H1 (cell line): ENCODE measurements around the gene MIDN. TPM values are rescaled to one million over a fixed set of nuclear protein-coding genes. Genes with fewer than 3 reads are reported as not detected.
A peak's percentile ranks its signal among the peaks of the same experiment; 100 is the strongest.

Experiments
- CTCF ChIA-PET: fragments of 300-600 bp; sonication (Branson Sonifier 250); formaldehyde crosslinking; loops from one replicate; lab custom pipeline; 2021; ENCODE audit not compliant: partially characterized antibody; lab: Charles Lee
- POLR2A ChIA-PET: fragments of 300-600 bp; sonication (Branson Sonifier 250); formaldehyde crosslinking; loops from one replicate; lab custom pipeline; 2021; ENCODE audit warnings: inconsistent platforms; ENCODE audit not compliant: partially characterized antibody; lab: Charles Lee
- DNase-seq, 2 experiments: peaks; one replicate each; pipeline versions ENCODE4 v3.0.0 to v3.0.0-alpha.2; 2010 to 2022; ENCODE audit warnings: low spot score in 2 of 2, low read depth in 1 of 2, mixed read lengths in 1 of 2
- FAIRE-seq: peaks from 2 replicates; lab custom pipeline; 2011; peaks lifted over from hg19 to GRCh38; lab: Jason Lieb, UNC
- H2AFZ ChIP-seq: 2 replicates; pipeline ENCODE4 v1.8.1; 2012; ENCODE audit warnings: low read length, inconsistent platforms
- H2AK5ac ChIP-seq: 2 replicates; pipeline ENCODE4 v1.6.1; 2013; ENCODE audit warnings: low read depth, low read length
- H2BK120ac ChIP-seq: replicated peaks from 2 replicates; pipeline ENCODE3; 2013; ENCODE audit warnings: low read depth, low read length, inconsistent platforms
- H2BK12ac ChIP-seq: 2 replicates; pipeline ENCODE4 v1.6.1; 2013; ENCODE audit warnings: low read depth, low read length
- H2BK15ac ChIP-seq: 2 replicates; pipeline ENCODE4 v1.6.1; 2013; ENCODE audit warnings: low read length
- H2BK20ac ChIP-seq: 2 replicates; pipeline ENCODE4 v1.6.1; 2013; ENCODE audit warnings: low read length
- H2BK5ac ChIP-seq: 2 replicates; pipeline ENCODE4 v1.6.1; 2013; ENCODE audit warnings: low read depth, low read length
- H3K14ac ChIP-seq: 2 replicates; pipeline ENCODE4 v1.6.1; 2013; ENCODE audit warnings: inconsistent platforms; ENCODE audit not compliant: insufficient read length
- H3K18ac ChIP-seq: 2 replicates; pipeline ENCODE4 v1.6.1; 2013; ENCODE audit warnings: low read length; ENCODE audit errors: extremely low read depth
- H3K23ac ChIP-seq: 2 replicates; pipeline ENCODE4 v1.6.1; 2013; ENCODE audit warnings: inconsistent platforms; ENCODE audit not compliant: insufficient read length
- H3K23me2 ChIP-seq: 2 replicates; pipeline ENCODE4 v1.6.1; 2013; ENCODE audit warnings: low read depth, low read length
- H3K27ac ChIP-seq: 2 replicates; pipeline ENCODE4 v1.6.1; 2011; ENCODE audit warnings: low read depth, low read length, inconsistent platforms
- H3K27me3 ChIP-seq, 4 experiments: replicated peaks in 1 of 4; 1 replicate in 1 of 4; 2 replicates in 3 of 4; pipeline versions ENCODE4 v1.6.1 to v1.8.1; 2011 to 2013; ENCODE audit warnings: low read length in 3 of 4, mild to moderate bottlenecking in 3 of 4, inconsistent platforms in 2 of 4, mixed read lengths in 2 of 4, moderate library complexity in 1 of 4; ENCODE audit not compliant: control insufficient read depth in 3 of 4, insufficient read depth in 3 of 4; ENCODE audit errors: extremely low read depth in 1 of 4
- H3K36me3 ChIP-seq, 4 experiments: 2 replicates each; pipeline versions ENCODE4 v1.6.1 to v1.8.1; 2011 to 2013; ENCODE audit warnings: mild to moderate bottlenecking in 4 of 4, low read length in 3 of 4, moderate library complexity in 2 of 4, control low read depth in 1 of 4, inconsistent platforms in 1 of 4; ENCODE audit not compliant: insufficient read depth in 4 of 4, control insufficient read depth in 2 of 4
- H3K4ac ChIP-seq: replicated peaks from 2 replicates; pipeline ENCODE3; 2013; ENCODE audit warnings: low read length, low read depth, mixed read lengths, inconsistent platforms; ENCODE audit not compliant: insufficient read length
- H3K4me1 ChIP-seq, 4 experiments: replicated peaks in 1 of 4; 1 replicate in 1 of 4; 2 replicates in 3 of 4; pipeline versions ENCODE4 v1.6.1 to v1.8.1; 2011 to 2013; ENCODE audit warnings: low read length in 3 of 4, inconsistent platforms in 2 of 4, mixed read lengths in 1 of 4; ENCODE audit not compliant: insufficient read depth in 4 of 4, control insufficient read depth in 3 of 4
- H3K4me2 ChIP-seq, 2 experiments: 2 replicates each; pipeline versions ENCODE4 v1.6.1 to v1.8.1; 2011 to 2013; ENCODE audit warnings: low read depth in 2 of 2, low read length in 2 of 2, control low read depth in 1 of 2, inconsistent platforms in 1 of 2, mild to moderate bottlenecking in 1 of 2; ENCODE audit not compliant: insufficient read depth in 1 of 2
- H3K4me3 ChIP-seq, 4 experiments: fragments of 200-600, 300-600 bp in 1 of 4; sonication (generic), shearing (Covaris generic), sonication (Bioruptor Twin) in 1 of 4; 2 replicates each; pipeline versions ENCODE4 v1.5.1 to v1.8.1; 2011 to 2016; ENCODE audit warnings: low read length in 4 of 4, low read depth in 3 of 4, control low read depth in 2 of 4, inconsistent platforms in 2 of 4, mild to moderate bottlenecking in 2 of 4, mixed read lengths in 1 of 4, moderate library complexity in 1 of 4; ENCODE audit not compliant: insufficient read depth in 2 of 4; ENCODE audit errors: extremely low read depth in 1 of 4
- H3K56ac ChIP-seq: replicated peaks from 2 replicates; pipeline ENCODE3; 2013; ENCODE audit warnings: low read depth, mild to moderate bottlenecking, mixed read lengths, low read length, inconsistent platforms; ENCODE audit not compliant: insufficient read length
- H3K79me1 ChIP-seq: 2 replicates; pipeline ENCODE4 v1.6.1; 2013; ENCODE audit warnings: low read depth, low read length, control low read depth
- H3K79me2 ChIP-seq, 2 experiments: 2 replicates each; pipeline versions ENCODE4 v1.6.1 to v1.8.1; 2012 to 2013; ENCODE audit warnings: low read length in 2 of 2, mild to moderate bottlenecking in 2 of 2, inconsistent platforms in 1 of 2; ENCODE audit not compliant: insufficient read depth in 2 of 2, control insufficient read depth in 1 of 2
- H3K9ac ChIP-seq, 4 experiments: replicated peaks in 1 of 4; 1 replicate in 1 of 4; 2 replicates in 3 of 4; pipeline versions ENCODE4 v1.6.1 to v1.8.1; 2011 to 2013; ENCODE audit warnings: low read depth in 3 of 4, low read length in 3 of 4, control low read depth in 2 of 4, mild to moderate bottlenecking in 2 of 4, moderate library complexity in 2 of 4, inconsistent platforms in 1 of 4; ENCODE audit errors: extremely low read depth in 1 of 4
- H3K9me3 ChIP-seq, 2 experiments: 2 replicates each; pipeline versions ENCODE4 v1.6.1 to v1.8.1; 2012 to 2013; ENCODE audit warnings: mild to moderate bottlenecking in 2 of 2, moderate library complexity in 2 of 2, control low read depth in 1 of 2, inconsistent platforms in 1 of 2, low read depth in 1 of 2, low read length in 1 of 2, mixed read lengths in 1 of 2; ENCODE audit not compliant: insufficient read depth in 2 of 2
- H4K20me1 ChIP-seq, 2 experiments: replicated peaks in 1 of 2; 2 replicates each; pipeline versions ENCODE3 to v1.8.1; 2011 to 2013; ENCODE audit warnings: inconsistent platforms in 2 of 2, low read length in 2 of 2, mild to moderate bottlenecking in 1 of 2; ENCODE audit not compliant: insufficient read depth in 2 of 2, control insufficient read depth in 1 of 2
- H4K5ac ChIP-seq: 2 replicates; pipeline ENCODE4 v1.6.1; 2013; ENCODE audit warnings: low read length, low read depth, mixed read lengths, inconsistent platforms; ENCODE audit not compliant: insufficient read length
- H4K8ac ChIP-seq: 2 replicates; pipeline ENCODE4 v1.8.0; 2013; ENCODE audit warnings: mild to moderate bottlenecking, moderate library complexity, low read length, inconsistent platforms; ENCODE audit not compliant: insufficient read depth; ENCODE audit errors: extremely low read depth
- H4K91ac ChIP-seq: replicated peaks from 2 replicates; pipeline ENCODE3; 2013; ENCODE audit warnings: low read length, mixed read lengths, inconsistent platforms; ENCODE audit not compliant: insufficient read length
- E2F6 ChIP-seq: IDR thresholded peaks from 2 replicates; pipeline ENCODE4 v1.6.1; 2012; ENCODE audit warnings: inconsistent platforms
- EP300 ChIP-seq, 2 experiments: IDR thresholded peaks; 1 replicate in 1 of 2; 2 replicates in 1 of 2; pipeline ENCODE4 v1.6.1; 2011 to 2012; ENCODE audit warnings: low read depth in 2 of 2, low read length in 2 of 2, mild to moderate bottlenecking in 2 of 2, borderline replicate concordance in 1 of 2, inconsistent platforms in 1 of 2, moderate library complexity in 1 of 2
- EZH2 ChIP-seq: fragments of 200-600 bp; sonication (generic); IDR thresholded peaks from 2 replicates; pipeline ENCODE4 v1.7.1; 2012; ENCODE audit warnings: low read depth, mild to moderate bottlenecking, moderate library complexity, low read length, inconsistent platforms; ENCODE audit not compliant: severe bottlenecking
- JUND ChIP-seq: IDR thresholded peaks from 2 replicates; pipeline ENCODE4 v1.6.1; 2011; ENCODE audit warnings: mild to moderate bottlenecking, improper control_type of control experiment, low read length
- KDM4A ChIP-seq: IDR thresholded peaks from one replicate; pipeline ENCODE4 v1.7.1; 2012; ENCODE audit warnings: low read depth, mild to moderate bottlenecking, moderate library complexity, low read length, inconsistent platforms; ENCODE audit not compliant: severe bottlenecking
- MAFK ChIP-seq: IDR thresholded peaks from 2 replicates; pipeline ENCODE4 v1.6.1; 2012; ENCODE audit warnings: low read depth, mild to moderate bottlenecking, improper control_type of control experiment, low read length
- MAX ChIP-seq: IDR thresholded peaks from 2 replicates; pipeline ENCODE4 v1.6.1; 2012; ENCODE audit warnings: inconsistent platforms
- POLR2AphosphoS5 ChIP-seq: IDR thresholded peaks from 2 replicates; pipeline ENCODE4 v1.6.1; 2011; ENCODE audit warnings: low read depth, low read length
- RBBP5 ChIP-seq: IDR thresholded peaks from 2 replicates; pipeline ENCODE4 v1.7.1; 2012; ENCODE audit warnings: low read depth, mild to moderate bottlenecking, inconsistent platforms, low read length, moderate library complexity, borderline replicate concordance
- SIX5 ChIP-seq: IDR thresholded peaks from 2 replicates; pipeline ENCODE4 v1.6.1; 2011; ENCODE audit warnings: mild to moderate bottlenecking, low read depth, low read length
- SP4 ChIP-seq: IDR thresholded peaks from 2 replicates; pipeline ENCODE4 v1.6.1; 2012; ENCODE audit warnings: low read length, inconsistent platforms
- TAF1 ChIP-seq: IDR thresholded peaks from 2 replicates; pipeline ENCODE4 v1.6.1; 2011; ENCODE audit warnings: mild to moderate bottlenecking, low read depth, low read length
- TCF12 ChIP-seq: IDR thresholded peaks from 2 replicates; pipeline ENCODE4 v1.6.1; 2011; ENCODE audit warnings: low read depth, mild to moderate bottlenecking, low read length
- WGBS, 2 experiments: shearing (Covaris generic) in 1 of 2; methylation state at CpG; one replicate each; pipeline versions ENCODE4 v1.1.6 to v1.1.7; 2013 to 2015; ENCODE audit warnings: low lambda C conversion rate in 2 of 2, mixed read lengths in 2 of 2, inconsistent platforms in 1 of 2, low coverage in 1 of 2, missing lambda C conversion rate in 1 of 2; ENCODE audit not compliant: insufficient replicate concordance in 2 of 2, insufficient coverage in 1 of 2, insufficient read length in 1 of 2; ENCODE audit errors: extremely low coverage in 1 of 2, missing lambda C conversion rate in 1 of 2; 5-methylcytosine and 5-hydroxymethylcytosine counted together
- polyA plus RNA-seq, 7 experiments: library from polyadenylated mRNA; depleted of rRNA in 3 of 7; stranded (reverse) in 5 of 7; unstranded in 2 of 7; fragments of >200 nt in 5 of 7; fragments of 200-250 nt in 2 of 7; gene quantifications; 1 replicate in 5 of 7; 2 replicates in 1 of 7; 4 replicates in 1 of 7; pipeline versions ENCODE4 v1.2.1 to v1.2.3, GENCODE V29; 2011 to 2013; ENCODE audit warnings: missing spikeins in 2 of 7, mixed read lengths in 2 of 7
- total RNA-seq: library from RNA; stranded (reverse); fragmentation: NEBNext Ultra II Directional; extraction: Animal tissue kit (Norgen Biotek cat#: 25700); gene quantifications from 2 replicates; pipeline ENCODE4 v1.2.1, GENCODE V29; 2021

Gene MIDN
- total and polyA plus RNA-seq, 2 of the 8 experiments (the other 6 are each of a cell fraction or from before 2014, with no cell fraction given): 39.8 to 159 TPM

- peaks cover 3% of the 10 kb centered on the region; the same call in 1 of the 2 replicates for H3K23me2 ChIP-seq
- H2AFZ ChIP-seq: no peak overlapping the region
- no peak overlapping the region for H3K4me2 ChIP-seq
- H2BK15ac ChIP-seq: peak overlapping the region; percentile 99
- DNase-seq: no peak
- peaks cover 0 to 21% (median 12%) of the 10 kb centered on the region in 4 experiments; a peak in 5 of 7 replicates for H3K27me3 ChIP-seq
- H3K56ac ChIP-seq: no peak overlapping the region
- no peak overlapping the region; the same call in 1 of the 2 replicates for H3K18ac ChIP-seq
- H2BK5ac ChIP-seq: no peak overlapping the region
- no peak overlapping the region for H4K91ac ChIP-seq
- no peak overlapping the region for H3K4me3 ChIP-seq
- 88% methylated on average over 12 of the region's 12 CpGs; no CpG with 5 or more reads in 1 of the 2 experiments for WGBS, 2 experiments
- peak overlapping the region; percentile 89; the same call in 1 of the 2 replicates for H2BK12ac ChIP-seq
- peaks cover 0 to 20% (median 9%) of the 10 kb centered on the region in 4 experiments; a peak in 5 of 7 replicates for H3K4me1 ChIP-seq
- no peak overlapping the region for H3K23ac ChIP-seq
- H3K36me3 ChIP-seq: peaks cover 0 to 2% (median 0%) of the 10 kb centered on the region in 4 experiments; a peak in 1 of 8 replicates
- ChIA-PET POLR2A (interaction anchor here (0.9 to 3.7 kb wide), 14 partner anchors 8 to 184 kb away, joined by 3 to 35 read pairs (median 4); partner anchors contain the start of genes ATP5F1D, CIRBP and FAM174C), CTCF (interaction anchor here (0.7 to 2.3 kb wide), 10 partner anchors 27 to 188 kb away, joined by 3 to 7 read pairs (median 4); no protein-coding TSS in a partner anchor)
- H3K9me3 ChIP-seq: no peaks in the 10 kb centered on the region
- no peak overlapping the region for H3K14ac ChIP-seq
- FAIRE-seq: no peak
- H3K9ac ChIP-seq: no peak overlapping the region
- no peak overlapping the region for H2AK5ac ChIP-seq
- no peaks in the 10 kb centered on the region for H3K79me1 ChIP-seq
- no peak overlapping the region for H3K27ac ChIP-seq
- no peak overlapping the region for H2BK20ac ChIP-seq
- no peak overlapping the region for H4K8ac ChIP-seq
- no peaks in the 10 kb centered on the region for H3K79me2 ChIP-seq
- H4K5ac ChIP-seq: no peak overlapping the region
- H4K20me1 ChIP-seq: peaks cover 0 to 8% of the 10 kb centered on the region in 2 experiments
- H3K4ac ChIP-seq: no peak overlapping the region
- no peak overlapping the region for H2BK120ac ChIP-seq
- TF ChIP-seq MAFK: no peak
- TF ChIP-seq KDM4A: no peak
- no peak for TF ChIP-seq SIX5
- no peak for TF ChIP-seq EP300 (IDR thresholded peaks at IDR 0.05; ENCODE audit: borderline replicate concordance in 1 of 2, low read depth in 2 of 2, low read length in 2 of 2)
- TF ChIP-seq TCF12: no peak
- TF ChIP-seq EZH2: no peak
- no peak for TF ChIP-seq E2F6
- TF ChIP-seq RBBP5: no peak
- TF ChIP-seq MAX: no peak
- no peak for TF ChIP-seq JUND
- TF ChIP-seq TAF1: no peak
- no peak for TF ChIP-seq SP4
- TF ChIP-seq POLR2AphosphoS5: no peak
Measured at GRCh38 chr19:1283917-1284292, 35.5 kb downstream of the MIDN start.
